Heart left ventricle (tissue), 13 donors: Measurements from ENCODE around the gene OCSTAMP.

Source experiments
- CTCF ChIP-seq, 12 donors: fragments of 200-600 bp; sonication (generic) in 4 of 12; IDR thresholded peaks; one replicate each; pipeline versions ENCODE4 v1.5.0 to v1.8.0; 2018 to 2022; ENCODE audit warnings: antibody characterized with exemption in 12 of 12, mild to moderate bottlenecking in 5 of 12
- POLR2A ChIP-seq, 2 donors: fragments of 450-650 bp; IDR thresholded peaks; one replicate each; pipeline ENCODE4 v1.6.1; 2017; ENCODE audit warnings: antibody characterized with exemption in 2 of 2, mild to moderate bottlenecking in 2 of 2, moderate library complexity in 2 of 2
- donor health status: ischemic (EF 13 %, LVEDD 7.1; RV severe dilation, severe dysfunction).
- donor health status: DM: no; HTN: yes; CAD: no.
- donor health status: DM: no; HTN: no; CAD: no.
- donor health status: ischemic (EF 25% LVEDD 6.9; RV normal size, moderate dysfunction).
- donor health status: ischemic (EF 25% LVEDD 5.7; RV mildly dilated, moderate dysfunction).
- donor health status: ischemic (EF 35%, LVEDD 5.7; RV mildly dilated, moderate dysfunction).
- donor health status: nonischemic (EF 11% LVEDD 7.7; RV severe dilation, severe dysfunction).
- donor health status: DM: yes; HTN: yes; CAD: no.
- donor health status: PGD.
- donor health status: ischemic (EF 29% LVEDD 5.4; RV normal size, mild dysfunction).
- donor health status: nonischemic (EF 23%, LVEDD 6.1; RV moderate dilation, normal function).

- TF ChIP-seq CTCF (IDR thresholded peaks at IDR 0.05) = no peak
- peak in 1 of 2 donors; percentile 26 for TF ChIP-seq POLR2A (IDR thresholded peaks at IDR 0.05)
These were observed 37.3 kb downstream of the OCSTAMP start, which contains the start of gene ZNF334 for GRCh38 chr20:46512943-46513844.
